DMS 273 (cell line): ENCODE results near the gene CCDC78.

Source experiments
- DNase-seq: peaks from one replicate; lab custom pipeline; 2025; ENCODE audit not compliant: unreplicated experiment; lab: John Stamatoyannopoulos, UW

Gene CCDC78

GRCh38 chr16:679814-680624, 46.2 kb downstream of the CCDC78 start, which contains the start of gene STUB1:
TSS of gene STUB1 (plus strand) at chr16:680410. CDS start at chr16:680526, 116 bp downstream.
- DNase-seq = peak; percentile 95

- peak; percentile 93 for DNase-seq
Observed at GRCh38 chr16:678858-679813, 47.1 kb downstream of the CCDC78 start.

- DNase-seq = no peak
Observed at GRCh38 chr16:678209-678857, 47.9 kb downstream of the CCDC78 start.

GRCh38 chr16:677316-678190, 48.7 kb downstream of the CCDC78 start:
- DNase-seq = no peak

GRCh38 chr16:676913-677312, 49.3 kb downstream of the CCDC78 start:
- DNase-seq = no peak

- DNase-seq = no peak
Observed at GRCh38 chr16:676565-676902, 49.7 kb downstream of the CCDC78 start.

- peak; percentile 62 for DNase-seq
Observed at GRCh38 chr16:675884-676564, 50.2 kb downstream of the CCDC78 start.

GRCh38 chr16:674968-675883, 51.0 kb downstream of the CCDC78 start, which contains the start of gene RHBDL1:
TSS of gene RHBDL1 (plus strand) at chr16:675671. CDS start at chr16:675791, 120 bp downstream.
- DNase-seq = peak; percentile 71

- no peak for DNase-seq
Observed at GRCh38 chr16:674214-674881, 51.9 kb downstream of the CCDC78 start.

- DNase-seq = no peak
Observed at GRCh38 chr16:673399-673991, 52.7 kb downstream of the CCDC78 start.

GRCh38 chr16:672851-673250, 53.4 kb downstream of the CCDC78 start:
- no peak for DNase-seq
